Gastrocnemius medialis (tissue), 4 donors: ENCODE results near the gene TARS3. TPM values are rescaled to one million over a fixed set of nuclear protein-coding genes. Genes with fewer than 3 reads are reported as not detected.

Experiments
- ATAC-seq, 2 donors: fragments of 150-250 bp; one replicate each; pipeline ENCODE4 v1.9.1; 2016
- DNase-seq, 2 donors: peaks; one replicate each; pipeline ENCODE4 v3.0.0-alpha.2; 2019
- H3K27ac ChIP-seq, 4 donors: fragments of 200-600 bp; sonication (generic); 1 replicate in 1 of 4; 2 replicates in 3 of 4; pipeline ENCODE4 v1.5.1; 2016 to 2018; ENCODE audit warnings: mild to moderate bottlenecking in 2 of 4, moderate library complexity in 1 of 4
- H3K27me3 ChIP-seq, 3 donors: fragments of 200-600 bp; sonication (generic) in 2 of 3; 1 replicate in 1 of 3; 2 replicates in 2 of 3; pipeline versions ENCODE4 v1.5.1 to v1.6.0; 2016 to 2019; ENCODE audit warnings: mild to moderate bottlenecking in 1 of 3, moderate library complexity in 1 of 3
- H3K36me3 ChIP-seq, 2 donors: fragments of 200-600 bp; sonication (generic) in 1 of 2; one replicate each; pipeline ENCODE4 v1.5.1; 2017 to 2018
- H3K4me1 ChIP-seq, 2 donors: fragments of 200-600 bp; sonication (generic) in 1 of 2; one replicate each; pipeline ENCODE4 v1.5.1; 2016 to 2017; ENCODE audit warnings: mild to moderate bottlenecking in 2 of 2
- H3K4me3 ChIP-seq, 4 donors: fragments of 200-600 bp; sonication (generic) in 3 of 4; 1 replicate in 1 of 4; 2 replicates in 3 of 4; pipeline ENCODE4 v1.5.1; 2016 to 2019; ENCODE audit warnings: mild to moderate bottlenecking in 2 of 4
- H3K9me3 ChIP-seq, 3 donors: fragments of 200-600 bp; sonication (generic) in 2 of 3; 1 replicate in 1 of 3; 2 replicates in 2 of 3; pipeline ENCODE4 v1.5.1; 2016 to 2019
- POLR2A ChIP-seq, 2 donors: fragments of 450-650 bp; IDR thresholded peaks; one replicate each; pipeline ENCODE4 v1.6.1; 2017; ENCODE audit warnings: antibody characterized with exemption in 2 of 2, mild to moderate bottlenecking in 2 of 2, moderate library complexity in 2 of 2
- in situ Hi-C, 4 donors: fragments of 200-750 bp; cut with MboI; loops; one replicate each; pipeline versions ENCODE4 v1.15.0 to v1.8.0; 2017; ENCODE audit warnings: low sequenced_read_pairs in 4 of 4
- intact Hi-C: fragments of 100-400 bp; cut with DNase I; formaldehyde crosslinking; loops from one replicate; pipeline ENCODE4 v1.15.1; 2023; ENCODE audit warnings: low total_unique reads
- total RNA-seq, 4 donors: library from RNA; depleted of rRNA; stranded (reverse); fragments of >200 nt; gene quantifications; one replicate each; pipeline versions ENCODE4 v1.1.0 to v1.2.3, GENCODE V29; 2016
- TF ChIP-seq, protein P1 (sequence below), 5 experiments: fragments of 450-650 bp in 3 of 5; fragments of 200-600 bp in 2 of 5; sonication (generic) in 2 of 5; IDR thresholded peaks in 4 of 5; conservative IDR thresholded peaks in 1 of 5; 1 replicate in 4 of 5; 2 replicates in 1 of 5; pipeline ENCODE4 v1.5.1; 2016 to 2019; ENCODE audit warnings: antibody characterized with exemption in 5 of 5, mild to moderate bottlenecking in 3 of 5, moderate library complexity in 3 of 5

Gene TARS3
- total RNA-seq, 4 donors from 2014 or later: 38.3 to 69.9 (median 55.4) TPM

DNA sequence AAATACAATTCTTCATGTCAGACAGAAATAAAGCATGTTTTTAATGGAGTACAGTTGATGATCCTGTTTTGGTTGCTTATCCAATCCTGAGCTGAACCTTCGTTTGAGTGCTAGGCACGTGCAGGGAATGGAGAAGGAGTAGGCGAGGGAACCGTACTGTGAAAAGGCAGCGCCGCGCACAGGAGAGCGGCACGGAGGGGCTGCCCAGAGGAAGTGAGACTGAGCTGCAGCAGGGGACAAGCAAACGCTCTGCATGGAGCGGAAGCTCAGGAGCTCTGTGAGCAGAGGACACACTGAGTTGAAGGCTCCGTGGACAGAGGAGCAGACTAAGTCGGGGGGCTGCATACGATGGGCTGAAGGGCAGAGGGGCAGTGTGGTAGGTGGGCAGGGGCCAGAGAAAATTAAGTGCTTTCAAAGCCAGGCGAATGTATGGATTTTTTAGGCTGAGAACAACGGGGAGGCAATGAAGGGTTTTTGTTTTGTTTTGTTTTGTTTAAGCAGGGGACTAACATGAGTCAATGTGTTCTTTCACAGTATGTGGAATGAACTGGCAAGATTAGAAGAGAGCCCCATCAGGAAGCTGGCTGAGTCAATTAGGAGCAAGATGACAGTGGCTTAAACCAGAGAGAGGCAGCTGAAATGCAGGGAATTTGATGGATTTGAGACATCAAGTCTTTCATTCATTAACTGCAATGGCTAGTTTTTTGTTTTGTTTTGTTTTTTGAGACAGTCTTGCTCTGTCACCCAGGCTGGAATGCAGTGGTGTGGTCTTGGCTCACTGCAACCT is 48.3 kb downstream of the TARS3 start:
- in situ Hi-C loops: no loop called here
- H3K27ac ChIP-seq: no peak overlapping the region
- ATAC-seq (no peak), DNase-seq (no peak)
- H3K9me3 ChIP-seq: no peaks in the 10 kb centered on the region
- no peak overlapping the region for H3K4me3 ChIP-seq
- TF ChIP-seq, protein P1, sequence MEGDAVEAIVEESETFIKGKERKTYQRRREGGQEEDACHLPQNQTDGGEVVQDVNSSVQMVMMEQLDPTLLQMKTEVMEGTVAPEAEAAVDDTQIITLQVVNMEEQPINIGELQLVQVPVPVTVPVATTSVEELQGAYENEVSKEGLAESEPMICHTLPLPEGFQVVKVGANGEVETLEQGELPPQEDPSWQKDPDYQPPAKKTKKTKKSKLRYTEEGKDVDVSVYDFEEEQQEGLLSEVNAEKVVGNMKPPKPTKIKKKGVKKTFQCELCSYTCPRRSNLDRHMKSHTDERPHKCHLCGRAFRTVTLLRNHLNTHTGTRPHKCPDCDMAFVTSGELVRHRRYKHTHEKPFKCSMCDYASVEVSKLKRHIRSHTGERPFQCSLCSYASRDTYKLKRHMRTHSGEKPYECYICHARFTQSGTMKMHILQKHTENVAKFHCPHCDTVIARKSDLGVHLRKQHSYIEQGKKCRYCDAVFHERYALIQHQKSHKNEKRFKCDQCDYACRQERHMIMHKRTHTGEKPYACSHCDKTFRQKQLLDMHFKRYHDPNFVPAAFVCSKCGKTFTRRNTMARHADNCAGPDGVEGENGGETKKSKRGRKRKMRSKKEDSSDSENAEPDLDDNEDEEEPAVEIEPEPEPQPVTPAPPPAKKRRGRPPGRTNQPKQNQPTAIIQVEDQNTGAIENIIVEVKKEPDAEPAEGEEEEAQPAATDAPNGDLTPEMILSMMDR (IDR thresholded peaks at IDR 0.05 in 4 of 5, conservative IDR thresholded peaks at IDR 0.05 in 1 of 5): no peak
- TF ChIP-seq POLR2A (IDR thresholded peaks at IDR 0.05): no peak
- H3K36me3 ChIP-seq: peaks cover 0 to 62% of the 10 kb centered on the region in 2 donors
- intact Hi-C loops: no loop called here
- H3K27me3 ChIP-seq: no peaks in the 10 kb centered on the region
- H3K4me1 ChIP-seq: no peaks in the 10 kb centered on the region

DNA sequence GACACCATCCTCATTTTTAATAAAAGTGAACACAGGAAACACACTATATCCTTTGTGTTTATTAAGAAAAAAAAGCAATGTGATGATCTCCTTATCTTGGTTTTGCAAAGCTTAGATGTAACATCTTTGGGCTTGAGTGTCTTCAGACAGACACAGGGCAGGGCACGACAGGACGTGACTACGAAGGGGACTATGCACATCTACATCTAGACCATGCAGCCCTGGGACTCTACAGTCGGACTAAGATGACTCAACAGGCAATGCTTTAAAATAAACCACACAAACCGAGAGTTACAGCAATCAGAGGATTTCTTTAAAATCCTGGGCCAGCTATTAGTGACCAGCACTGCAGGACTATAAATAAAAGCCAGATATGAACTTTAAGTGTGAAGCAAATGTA is 49.3 kb downstream of the TARS3 start:
- Histone ChIP-seq H3K27me3 (no peaks in the 10 kb centered on the region), H3K9me3 (no peaks in the 10 kb centered on the region), H3K36me3 (peaks cover 0 to 54% of the 10 kb centered on the region in 2 donors), H3K4me1 (no peaks in the 10 kb centered on the region), H3K4me3 (no peak overlapping the region), H3K27ac (no peak overlapping the region)
- in situ Hi-C loops (no loop called here), intact Hi-C loops (no loop called here)
- DNase-seq (no peak), ATAC-seq (no peak)
- TF ChIP-seq, protein P1 (IDR thresholded peaks at IDR 0.05 in 4 of 5, conservative IDR thresholded peaks at IDR 0.05 in 1 of 5): no peak
- no peak for TF ChIP-seq POLR2A (IDR thresholded peaks at IDR 0.05)

DNA sequence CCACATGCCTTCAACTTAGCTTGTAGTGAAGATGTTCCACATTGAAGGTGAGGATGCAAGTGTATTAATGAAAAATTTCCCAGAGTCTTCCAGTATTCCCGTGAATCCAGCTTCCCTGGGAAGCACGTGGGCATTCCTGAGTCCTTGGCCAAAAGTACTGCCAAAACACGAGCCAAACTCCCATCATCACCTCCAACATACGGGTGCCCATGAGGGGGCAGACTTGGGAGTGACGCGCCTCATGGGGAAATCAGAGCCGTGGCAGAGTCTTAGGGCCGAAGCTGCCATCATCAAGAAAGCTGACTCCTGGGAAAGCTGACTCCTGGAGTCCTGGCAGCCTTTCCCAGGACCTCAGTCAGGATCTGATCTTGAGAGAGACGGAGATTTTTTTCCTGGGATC is 52.0 kb downstream of the TARS3 start:
- intact Hi-C loops (no loop called here), in situ Hi-C loops (no loop called here)
- DNase-seq: no peak
- Histone ChIP-seq H3K27ac (no peak overlapping the region), H3K4me3 (no peak overlapping the region), H3K9me3 (no peaks in the 10 kb centered on the region), H3K36me3 (peaks cover 0 to 58% of the 10 kb centered on the region in 2 donors), H3K4me1 (no peaks in the 10 kb centered on the region), H3K27me3 (no peaks in the 10 kb centered on the region)
- no peak for ATAC-seq
- TF ChIP-seq POLR2A (IDR thresholded peaks at IDR 0.05): no peak
- TF ChIP-seq, protein P1 (IDR thresholded peaks at IDR 0.05 in 4 of 5, conservative IDR thresholded peaks at IDR 0.05 in 1 of 5): no peak

DNA sequence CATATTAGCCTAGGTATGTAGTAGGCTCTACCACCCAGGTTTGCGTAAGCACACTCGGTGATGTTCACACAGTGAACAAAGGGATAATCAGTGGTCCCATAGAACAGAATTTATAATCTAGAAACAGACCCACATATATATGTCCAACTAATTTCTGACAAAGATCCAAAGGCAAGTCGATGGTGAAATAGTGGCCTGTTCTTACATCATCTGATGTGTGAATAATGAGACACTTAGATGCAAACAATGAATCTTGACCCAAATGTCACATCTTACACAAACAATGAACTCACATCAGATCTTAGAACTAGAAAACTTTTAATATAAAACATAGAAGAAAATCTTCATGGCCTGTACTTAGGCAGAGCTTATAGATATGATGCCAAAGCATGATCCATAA is 54.5 kb downstream of the TARS3 start:
- Histone ChIP-seq H3K9me3 (no peaks in the 10 kb centered on the region), H3K27ac (no peak overlapping the region), H3K27me3 (no peaks in the 10 kb centered on the region), H3K4me3 (no peak overlapping the region), H3K36me3 (peaks cover 0 to 55% of the 10 kb centered on the region in 2 donors), H3K4me1 (no peaks in the 10 kb centered on the region)
- TF ChIP-seq POLR2A (IDR thresholded peaks at IDR 0.05): no peak
- TF ChIP-seq, protein P1 (IDR thresholded peaks at IDR 0.05 in 4 of 5, conservative IDR thresholded peaks at IDR 0.05 in 1 of 5): no peak
- DNase-seq (no peak), ATAC-seq (no peak)
- intact Hi-C loops: no loop called here
- in situ Hi-C loops: no loop called here
